ENCODE data around the gene ALAD. TPM values are rescaled to one million over a fixed set of nuclear protein-coding genes. Genes with fewer than 3 reads are reported as not detected.
A peak's percentile ranks its signal among the peaks of the same experiment; 100 is the strongest.
"Not testable (repeated sequence)": the region's sequence is repeated elsewhere in the genome, so short reads cannot be mapped to it uniquely, and the experiment has no call there.

The ALAD gene
- polyA plus RNA-seq, 3 donors = 42.1 to 53.9 (median 46.1) TPM

- DNase-seq = peak; percentile 64
Measured at GRCh38 chr9:113406873-113407511, 5.9 kb upstream of the ALAD start.

- not testable (repeated sequence) for DNase-seq
Measured at GRCh38 chr9:113406353-113406752, 5.3 kb upstream of the ALAD start.

GRCh38 chr9:113403646-113404045 is 2.6 kb upstream of the ALAD start:
- no peak for DNase-seq

DNA sequence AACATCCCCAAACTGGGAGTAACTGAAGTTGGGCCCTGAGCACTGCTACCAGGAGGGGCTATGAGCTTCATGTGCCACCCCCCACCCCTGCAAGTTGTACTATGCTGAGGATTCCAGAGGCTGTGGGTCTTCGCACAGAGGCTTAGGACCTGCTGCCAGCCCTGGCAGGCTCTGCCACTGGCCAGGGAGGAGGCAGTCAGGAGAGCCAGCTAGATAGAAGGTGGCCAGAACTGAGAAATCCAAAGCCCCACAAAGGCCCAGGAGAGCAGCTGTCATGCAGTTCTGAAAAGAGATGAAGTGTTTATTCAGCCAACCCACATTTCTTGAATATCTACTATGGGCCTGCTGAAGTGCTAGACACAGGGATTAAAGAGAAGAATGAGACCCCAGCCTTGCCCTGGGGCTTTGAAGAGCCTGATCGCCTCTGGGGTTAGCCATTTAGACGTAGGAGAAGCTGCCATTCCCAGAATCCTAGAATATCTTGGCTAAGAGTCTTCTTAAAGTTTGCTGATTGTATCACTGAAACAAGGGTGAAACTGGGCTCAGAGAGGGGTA is 1.4 kb downstream of the ALAD start:
- no peak for DNase-seq

- DNase-seq = no peak
Measured at GRCh38 chr9:113398796-113399195, 2.3 kb downstream of the ALAD start.

GRCh38 chr9:113397203-113397631 is 3.9 kb downstream of the ALAD start:
- DNase-seq = no peak

DNA sequence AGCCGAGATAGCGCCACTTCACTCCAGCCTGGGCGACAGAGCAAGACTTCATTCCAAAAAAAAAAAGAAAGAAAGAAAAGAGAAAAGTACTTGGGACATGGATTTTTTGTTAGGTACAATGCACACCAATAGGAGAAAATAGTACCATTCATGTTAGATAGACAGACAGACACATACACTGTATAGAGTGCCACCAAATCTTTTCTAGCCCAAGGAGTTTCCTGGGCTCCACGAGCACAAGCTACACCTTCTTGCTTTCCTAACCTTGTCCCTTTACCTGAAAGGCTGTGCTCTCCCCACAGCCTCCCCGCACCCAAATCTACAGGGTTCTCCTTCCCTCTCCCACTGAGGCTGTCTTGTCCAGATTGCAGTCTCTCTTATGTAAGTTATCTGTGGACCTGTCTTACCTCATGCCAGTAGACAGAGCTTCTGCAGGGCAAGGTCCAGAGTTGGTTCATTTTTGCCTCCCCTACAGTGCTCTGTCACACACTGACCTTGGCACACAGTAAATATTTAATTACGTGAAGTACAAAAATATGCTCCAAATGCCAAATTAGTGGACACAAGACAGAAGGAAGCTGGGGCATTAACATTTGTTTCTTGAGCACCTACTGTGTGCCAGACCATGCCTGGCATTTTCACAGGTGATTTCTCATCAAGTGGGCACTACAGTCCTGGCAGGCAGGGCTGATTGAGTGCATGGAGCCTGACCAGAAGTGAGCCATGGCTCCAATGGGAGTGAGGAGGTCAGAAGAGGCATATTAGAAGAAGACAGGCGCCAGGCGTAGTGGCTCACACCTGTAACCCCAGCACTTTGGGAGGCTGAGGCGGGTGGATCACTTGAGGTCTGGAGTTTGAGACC is 5.9 kb downstream of the ALAD start:
- DNase-seq = no peak

DNA sequence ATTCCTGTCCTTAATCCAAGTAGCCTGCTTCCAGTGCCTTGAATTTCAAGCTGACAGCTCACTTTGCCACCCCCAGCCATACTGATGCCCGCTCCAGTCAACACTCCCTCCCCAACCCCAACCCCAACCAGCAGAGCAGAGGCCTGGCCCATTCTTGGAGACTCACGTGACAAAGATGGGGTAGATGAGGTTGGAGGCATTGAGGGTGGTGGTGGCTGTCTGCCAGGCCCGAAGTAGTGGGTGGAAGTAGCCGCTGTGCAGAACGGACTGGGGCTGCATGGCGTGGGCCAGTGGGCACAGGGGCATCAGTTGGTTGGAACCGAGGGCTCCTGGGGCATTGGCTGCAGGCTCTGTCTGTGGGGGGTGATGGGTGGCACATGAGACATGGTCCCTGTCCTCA is 7.8 kb downstream of the ALAD start:
- DNase-seq = no peak

GRCh38 chr9:113391917-113392316 is 9.2 kb downstream of the ALAD start:
- no peak for DNase-seq

DNA sequence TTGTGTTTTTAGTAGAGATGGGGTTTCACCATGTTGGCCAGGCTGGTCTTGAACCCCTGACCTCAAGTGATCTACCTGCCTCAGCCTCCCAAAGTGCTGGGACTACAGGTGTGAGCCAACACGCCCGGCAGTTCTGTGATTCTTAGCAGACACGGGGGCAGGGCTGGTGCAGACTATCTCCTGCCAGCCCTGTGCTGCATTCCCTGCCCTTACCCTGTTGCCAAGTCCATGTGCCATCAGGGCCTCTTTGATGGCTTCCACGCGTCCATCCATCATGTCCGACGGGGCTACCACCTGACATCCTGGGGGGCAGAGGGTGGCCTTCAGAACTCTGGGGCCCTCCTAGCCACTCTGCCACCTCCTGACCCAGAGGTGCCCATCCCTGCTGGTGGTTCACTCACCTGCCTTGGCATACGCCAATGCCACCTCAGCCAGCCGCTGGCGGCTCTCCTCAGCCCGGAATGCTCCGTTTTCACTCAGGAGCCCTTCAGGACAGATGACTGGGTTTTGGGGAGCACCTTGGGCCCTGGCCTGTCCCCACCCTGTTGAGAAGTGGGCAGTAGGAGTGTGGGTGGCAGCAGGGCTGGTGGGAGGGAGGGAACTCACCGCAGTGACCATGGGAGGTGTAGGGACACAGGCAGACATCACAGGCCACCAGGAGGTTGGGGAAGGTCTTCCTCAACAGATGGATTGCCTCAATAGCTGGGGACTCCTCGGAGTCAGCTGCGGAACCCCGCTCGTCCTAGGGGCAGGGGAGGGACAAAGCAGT is 10.7 kb downstream of the ALAD start:
- no peak for DNase-seq

DNA sequence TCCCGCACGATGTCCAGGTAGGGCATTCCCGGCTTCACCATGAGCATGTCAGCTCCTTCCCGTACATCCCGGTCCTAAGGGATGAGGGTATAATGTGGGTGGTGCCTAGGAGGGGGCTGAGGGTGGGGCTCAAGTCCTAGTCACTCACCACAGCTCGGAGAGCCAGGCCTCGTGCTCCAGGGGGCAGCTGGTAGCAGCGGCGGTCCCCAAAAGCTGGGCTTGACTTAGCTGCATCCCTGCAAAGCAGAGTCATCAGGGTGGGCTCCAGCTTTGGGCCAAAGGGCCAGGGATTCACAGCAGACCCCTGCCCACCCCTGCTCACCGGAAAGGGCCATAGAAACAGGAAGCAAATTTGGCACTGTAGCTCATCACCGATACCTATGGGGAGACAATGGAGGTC is 11.6 kb downstream of the ALAD start:
- no peak for DNase-seq

DNA sequence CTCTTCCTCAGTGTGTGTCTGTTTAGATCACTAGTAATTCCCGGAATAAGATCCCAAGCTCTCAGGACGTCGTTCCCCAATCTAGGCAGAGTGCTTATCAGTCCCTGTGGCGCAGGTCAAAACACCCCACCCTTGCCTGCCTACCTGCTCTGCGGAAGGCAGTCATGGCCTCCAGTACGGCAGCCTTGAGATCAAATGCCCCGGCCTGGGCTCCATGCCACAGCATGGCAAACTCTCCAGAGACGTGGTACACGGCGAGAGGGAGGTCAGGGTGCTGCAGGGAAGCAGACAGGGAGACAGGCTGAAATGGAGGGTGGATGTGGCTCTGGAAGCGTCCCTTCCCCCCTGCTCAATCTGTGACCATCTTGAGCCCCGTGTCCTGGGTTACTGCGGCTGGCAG is 12.3 kb downstream of the ALAD start:
- no peak for DNase-seq

- peak; percentile 17 for DNase-seq
Measured at GRCh38 chr9:113387560-113388230, 13.4 kb downstream of the ALAD start.

DNA sequence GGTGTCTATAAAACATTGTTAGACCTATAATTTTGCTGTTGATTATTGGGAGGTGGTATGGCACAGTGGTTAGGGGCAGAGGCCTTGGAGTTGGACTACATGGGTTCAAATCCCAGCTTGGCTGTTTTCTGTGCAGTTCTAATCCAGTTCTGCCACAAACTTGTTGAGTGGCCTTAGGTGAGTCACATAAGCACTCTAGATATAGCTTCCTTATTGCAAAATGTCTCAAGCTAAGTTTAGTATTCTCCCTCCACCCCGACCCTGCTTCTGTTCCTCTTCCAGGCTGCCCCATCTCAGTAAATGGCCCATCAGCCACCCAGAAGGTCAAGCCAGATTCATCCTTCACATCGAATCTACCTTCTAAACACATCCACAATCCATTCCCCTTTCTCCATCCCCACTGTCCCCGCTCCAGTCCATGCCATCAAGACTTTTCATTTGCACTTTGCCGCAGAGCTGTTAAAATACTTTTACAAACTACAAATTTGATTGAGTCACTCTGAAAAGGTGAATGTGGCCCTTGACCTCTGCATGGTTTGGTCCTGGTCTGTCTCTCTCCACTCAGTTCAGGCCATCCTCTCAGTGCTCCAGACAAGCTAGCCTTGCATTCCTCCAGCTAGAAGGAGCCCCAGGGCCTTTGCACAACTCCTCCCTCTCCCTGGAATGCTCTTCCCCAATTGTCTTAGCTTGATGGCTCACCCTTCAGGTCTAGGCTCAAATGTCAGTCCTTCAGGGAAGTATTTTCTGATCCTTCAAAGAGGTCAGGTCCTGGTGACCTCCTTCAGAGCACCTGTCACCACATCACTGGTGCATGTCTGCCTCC is 14.3 kb downstream of the ALAD start:
- no peak for DNase-seq

DNA sequence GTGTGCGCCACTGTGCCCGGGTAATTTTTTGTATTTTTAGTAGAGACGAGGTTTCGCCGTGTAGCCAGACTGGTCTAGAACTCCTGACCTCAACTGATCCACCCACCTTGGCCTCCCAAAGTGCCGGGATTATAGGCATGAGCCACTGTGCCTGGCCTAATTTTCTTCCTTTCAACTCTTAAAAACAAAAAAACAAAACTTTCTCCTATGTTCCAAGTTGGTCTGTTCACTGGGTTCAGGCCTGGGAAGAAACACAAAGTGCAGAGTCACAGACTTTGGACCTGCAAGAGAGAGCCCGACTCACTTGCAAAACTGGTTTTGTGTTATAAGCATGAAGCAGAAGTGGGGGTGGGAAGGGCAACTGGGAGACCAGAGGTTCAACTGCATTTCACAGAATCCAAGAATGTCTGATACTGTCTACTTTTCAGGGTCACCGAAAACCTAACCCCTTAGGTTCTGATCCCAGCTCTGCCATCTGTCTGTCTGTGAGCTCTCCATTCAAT is 19.1 kb downstream of the ALAD start:
- DNase-seq = peak; percentile 58

GRCh38 chr9:113381441-113381840 is 19.6 kb downstream of the ALAD start:
- not testable (repeated sequence) for DNase-seq

DNA sequence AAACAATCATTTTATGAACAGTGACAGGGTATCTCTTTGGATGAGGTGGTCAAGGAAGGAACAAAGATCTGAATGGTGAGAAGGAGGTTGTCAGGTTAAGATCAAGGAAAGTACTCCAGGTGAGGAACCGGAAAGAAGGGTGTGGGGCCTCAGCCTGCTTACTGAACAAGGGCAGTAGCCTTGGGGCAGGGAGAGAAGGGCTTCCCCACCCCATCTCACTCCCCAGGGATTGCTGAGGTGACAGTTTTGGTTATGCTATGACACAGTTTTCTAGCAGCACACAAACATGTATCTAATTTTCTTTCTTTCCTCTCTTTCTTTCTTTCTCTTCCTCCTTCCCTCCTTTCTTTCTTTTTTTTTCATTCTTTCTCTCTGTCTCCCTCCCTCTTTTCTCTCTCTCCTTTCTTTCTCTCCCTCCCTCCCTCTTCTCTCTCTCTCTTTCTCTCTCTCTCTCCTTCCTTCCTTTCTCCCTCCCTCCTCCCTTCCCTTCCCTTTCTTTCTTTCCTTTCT is 20.2 kb downstream of the ALAD start:
- DNase-seq = no peak

DNA sequence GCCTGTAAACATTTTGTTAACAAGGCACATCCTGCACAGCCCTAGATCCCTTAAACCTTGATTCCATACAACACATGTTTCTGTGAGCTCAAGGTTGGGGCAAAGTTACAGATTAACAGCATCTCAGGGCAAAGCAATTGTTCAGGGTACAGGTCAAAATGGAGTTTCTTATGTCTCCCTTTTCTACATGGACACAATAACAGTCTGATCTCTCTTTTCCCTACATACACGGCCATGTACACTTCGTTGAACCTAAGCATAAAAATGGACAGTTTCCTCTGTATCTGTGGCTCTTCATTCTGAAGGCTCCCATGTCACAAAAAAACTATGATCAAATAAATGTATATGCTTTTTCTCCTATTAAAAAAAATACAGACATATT is 21.3 kb downstream of the ALAD start:
- not testable (repeated sequence) for DNase-seq

GRCh38 chr9:113379094-113379828 is 21.8 kb downstream of the ALAD start:
- not testable (repeated sequence) for DNase-seq
